Body of pancreas (tissue), 4 donors: ENCODE measurements around the gene SPINK9. TPM values are rescaled to one million over a fixed set of nuclear protein-coding genes. Genes with fewer than 3 reads are reported as not detected.
A peak's percentile ranks its signal among the peaks of the same experiment; 100 is the strongest.

Experiments used
- ATAC-seq: fragments of 150-250 bp; one replicate; pipeline ENCODE4 v1.9.1; 2016
- DNase-seq, 4 donors: peaks; one replicate each; pipeline ENCODE4 v3.0.0-alpha.2; 2019
- H3K27ac ChIP-seq, 4 donors: fragments of 200-600 bp; sonication (generic); 1 replicate in 3 of 4; 2 replicates in 1 of 4; pipeline versions ENCODE4 v1.5.1 to v1.6.1; 2016 to 2019; ENCODE audit warnings: mild to moderate bottlenecking in 1 of 4, mixed read lengths in 1 of 4, moderate library complexity in 1 of 4
- H3K27me3 ChIP-seq, 2 donors: fragments of 200-600 bp; sonication (generic); one replicate each; pipeline ENCODE4 v1.6.0; 2016; ENCODE audit warnings: mild to moderate bottlenecking in 1 of 2
- H3K36me3 ChIP-seq, 2 donors: fragments of 200-600 bp; sonication (generic); replicated peaks in 1 of 2; 2 replicates each; pipeline ENCODE4 v1.5.1; 2016; ENCODE audit warnings: low read depth in 2 of 2; ENCODE audit not compliant: insufficient read depth in 1 of 2
- H3K4me1 ChIP-seq: fragments of 200-600 bp; sonication (generic); one replicate; pipeline ENCODE4 v1.6.0; 2016
- H3K4me3 ChIP-seq, 2 donors: fragments of 200-600 bp; sonication (generic); 1 replicate in 1 of 2; 2 replicates in 1 of 2; pipeline ENCODE4 v1.5.1; 2016 to 2019
- H3K9me3 ChIP-seq, 3 donors: fragments of 200-600 bp; sonication (generic); 1 replicate in 2 of 3; 2 replicates in 1 of 3; pipeline ENCODE4 v1.5.1; 2016
- POLR2A ChIP-seq, 3 donors: fragments of 450-650 bp; IDR thresholded peaks; one replicate each; pipeline ENCODE4 v1.6.1; 2016; ENCODE audit warnings: antibody characterized with exemption in 3 of 3, mild to moderate bottlenecking in 2 of 3
- WGBS, 2 donors: methylation state at CpG; one replicate each; pipeline ENCODE4 v1.1.5; 2017; 5-methylcytosine and 5-hydroxymethylcytosine counted together
- intact Hi-C: fragments of 100-400 bp; cut with DNase I; formaldehyde crosslinking; loops from one replicate; pipeline ENCODE4 v1.15.1; 2023
- total RNA-seq, 2 donors: library from RNA; depleted of rRNA; stranded (reverse); fragments of >200 nt; gene quantifications; one replicate each; pipeline ENCODE4 v1.1.0, GENCODE V29; 2016
- TF ChIP-seq, protein P1 (sequence below), 7 experiments: fragments of 450-650 bp in 4 of 7; fragments of 200-600 bp in 3 of 7; sonication (generic) in 3 of 7; IDR thresholded peaks; one replicate each; pipeline ENCODE4 v1.5.1; 2016 to 2019; ENCODE audit warnings: antibody characterized with exemption in 7 of 7

Gene SPINK9
- total RNA-seq, 2 donors from 2014 or later, result not detected

DNA sequence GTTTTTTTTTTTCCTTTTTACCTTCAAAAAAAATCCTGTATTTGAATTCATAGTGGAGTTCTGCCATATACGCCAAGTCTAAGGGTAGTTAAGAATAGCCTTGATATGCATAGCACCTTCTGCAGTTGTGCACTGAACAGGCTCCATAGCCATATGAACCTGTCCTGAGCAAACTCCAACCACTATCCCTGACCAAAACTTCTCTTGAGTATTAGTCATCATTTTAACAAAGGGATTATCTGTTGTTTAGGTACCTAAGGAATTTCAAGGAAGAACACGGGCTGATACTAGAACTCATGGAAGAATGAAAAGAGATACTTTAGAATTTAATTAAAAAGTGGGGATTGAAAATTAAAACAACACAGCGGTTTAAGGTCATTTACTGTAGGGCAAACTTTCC lies 46.5 kb downstream of the SPINK9 start:
- intact Hi-C loops, result no loop called here
- 90 to 93% methylated on average over 3 of the region's 3 CpGs for WGBS, 2 donors
- DNase-seq, result no peak
- Histone ChIP-seq H3K27me3 (no peaks in the 10 kb centered on the region), H3K4me1 (peaks cover 36% of the 10 kb centered on the region), H3K4me3 (no peak overlapping the region), H3K36me3 (no peaks in the 10 kb centered on the region), H3K27ac (no peak overlapping the region), H3K9me3 (no peaks in the 10 kb centered on the region)
- ATAC-seq, result no peak
- TF ChIP-seq, protein P1, sequence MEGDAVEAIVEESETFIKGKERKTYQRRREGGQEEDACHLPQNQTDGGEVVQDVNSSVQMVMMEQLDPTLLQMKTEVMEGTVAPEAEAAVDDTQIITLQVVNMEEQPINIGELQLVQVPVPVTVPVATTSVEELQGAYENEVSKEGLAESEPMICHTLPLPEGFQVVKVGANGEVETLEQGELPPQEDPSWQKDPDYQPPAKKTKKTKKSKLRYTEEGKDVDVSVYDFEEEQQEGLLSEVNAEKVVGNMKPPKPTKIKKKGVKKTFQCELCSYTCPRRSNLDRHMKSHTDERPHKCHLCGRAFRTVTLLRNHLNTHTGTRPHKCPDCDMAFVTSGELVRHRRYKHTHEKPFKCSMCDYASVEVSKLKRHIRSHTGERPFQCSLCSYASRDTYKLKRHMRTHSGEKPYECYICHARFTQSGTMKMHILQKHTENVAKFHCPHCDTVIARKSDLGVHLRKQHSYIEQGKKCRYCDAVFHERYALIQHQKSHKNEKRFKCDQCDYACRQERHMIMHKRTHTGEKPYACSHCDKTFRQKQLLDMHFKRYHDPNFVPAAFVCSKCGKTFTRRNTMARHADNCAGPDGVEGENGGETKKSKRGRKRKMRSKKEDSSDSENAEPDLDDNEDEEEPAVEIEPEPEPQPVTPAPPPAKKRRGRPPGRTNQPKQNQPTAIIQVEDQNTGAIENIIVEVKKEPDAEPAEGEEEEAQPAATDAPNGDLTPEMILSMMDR (IDR thresholded peaks at IDR 0.05), result no peak
- no peak for TF ChIP-seq POLR2A (IDR thresholded peaks at IDR 0.05)

DNA sequence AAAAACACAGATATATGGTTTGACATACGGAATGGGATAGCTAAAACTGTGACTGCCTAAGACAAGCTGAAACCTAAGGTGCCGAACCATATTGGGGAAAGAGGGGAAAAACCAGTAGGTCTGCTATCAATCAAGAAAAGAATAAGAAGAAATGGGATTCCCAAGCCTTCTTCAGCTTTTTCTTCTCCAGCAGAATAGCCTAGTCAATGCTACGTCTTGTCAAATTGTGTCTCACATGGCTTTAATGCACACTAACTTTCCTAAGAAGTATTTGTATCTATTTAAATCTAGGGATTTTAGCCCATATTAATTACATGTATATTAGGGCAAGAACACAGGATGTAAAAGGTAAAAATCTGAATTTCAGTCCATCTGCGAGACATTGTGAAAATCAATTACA lies 47.6 kb downstream of the SPINK9 start:
- Histone ChIP-seq H3K9me3 (no peaks in the 10 kb centered on the region), H3K27ac (peak overlapping the region; percentile 71 to 91 (median 83)), H3K36me3 (no peaks in the 10 kb centered on the region), H3K4me1 (peaks cover 40% of the 10 kb centered on the region), H3K27me3 (no peaks in the 10 kb centered on the region), H3K4me3 (peak overlapping the region; percentile 45 to 54)
- WGBS, 2 donors, result 18 to 19% methylated on average over 4 of the region's 4 CpGs
- TF ChIP-seq, protein P1 (IDR thresholded peaks at IDR 0.05), result no peak
- TF ChIP-seq POLR2A (IDR thresholded peaks at IDR 0.05), result no peak
- intact Hi-C loops, result no loop called here
- DNase-seq, result no peak
- ATAC-seq, result no peak

DNA sequence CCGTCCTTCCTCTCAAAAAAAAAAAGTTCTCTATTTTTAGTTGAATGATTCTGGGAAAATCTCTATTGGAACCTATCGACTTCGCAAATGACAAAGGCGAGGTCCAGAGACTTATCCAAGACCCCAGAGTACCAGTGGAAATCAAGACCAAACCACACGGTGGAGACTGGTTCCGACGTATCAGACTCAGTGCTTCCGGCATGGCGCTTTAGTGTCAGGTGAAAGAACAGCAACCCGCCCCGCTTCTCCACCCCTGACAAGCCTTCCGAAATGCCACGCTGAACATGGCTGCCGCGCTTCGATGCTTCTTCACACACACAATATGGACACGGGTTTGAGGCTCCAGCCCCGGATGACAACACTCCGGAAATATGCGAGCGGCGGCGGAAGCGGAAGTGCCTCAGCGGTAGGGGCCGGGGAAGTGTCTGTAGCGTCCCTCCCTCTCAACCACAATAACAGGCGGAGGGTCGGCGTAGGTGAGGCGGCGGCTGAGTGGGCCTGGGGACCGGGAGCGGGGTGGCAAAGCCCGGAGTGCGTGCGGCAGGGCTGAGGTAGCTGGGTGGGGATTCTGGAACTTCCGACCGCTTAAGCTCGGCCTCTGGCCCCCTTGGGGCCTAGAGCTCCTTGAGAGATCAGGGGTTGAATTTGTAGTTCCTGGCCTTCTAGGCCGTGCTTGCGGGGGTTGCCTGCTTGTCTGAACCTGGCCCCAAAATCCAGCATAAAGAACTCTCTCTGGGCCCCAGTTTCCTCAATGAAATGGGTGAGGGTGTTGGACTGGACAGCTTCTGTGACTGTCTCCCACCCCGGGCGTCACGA lies 48.4 kb downstream of the SPINK9 start, which contains the start of gene FBXO38:
TSS of gene FBXO38 (plus strand) at position 395 of the 816 bp plus-strand sequence. CDS start 10,819 bp downstream, outside the sequence.
- Histone ChIP-seq H3K36me3 (no peaks in the 10 kb centered on the region), H3K27ac (peak within 1 kb of the TSS; percentile 71 to 91 (median 83)), H3K4me1 (peaks cover 48% of the 10 kb centered on the region), H3K27me3 (no peaks in the 10 kb centered on the region), H3K4me3 (peak within 1 kb of the TSS; percentile 54 to 96), H3K9me3 (no peaks in the 10 kb centered on the region)
- DNase-seq (peak; percentile 97 to 98 (median 98)), ATAC-seq (peak; percentile 100)
- peak; percentile 79 to 98 (median 94) for TF ChIP-seq POLR2A (IDR thresholded peaks at IDR 0.05)
- TF ChIP-seq, protein P1 (IDR thresholded peaks at IDR 0.05), result peak in 4 of 7 experiments; percentile 5 to 38 (median 31)
- 0 to 1% methylated on average over 37 to 45 of the region's 45 CpGs for WGBS, 2 donors
- intact Hi-C loops, result no loop called here

DNA sequence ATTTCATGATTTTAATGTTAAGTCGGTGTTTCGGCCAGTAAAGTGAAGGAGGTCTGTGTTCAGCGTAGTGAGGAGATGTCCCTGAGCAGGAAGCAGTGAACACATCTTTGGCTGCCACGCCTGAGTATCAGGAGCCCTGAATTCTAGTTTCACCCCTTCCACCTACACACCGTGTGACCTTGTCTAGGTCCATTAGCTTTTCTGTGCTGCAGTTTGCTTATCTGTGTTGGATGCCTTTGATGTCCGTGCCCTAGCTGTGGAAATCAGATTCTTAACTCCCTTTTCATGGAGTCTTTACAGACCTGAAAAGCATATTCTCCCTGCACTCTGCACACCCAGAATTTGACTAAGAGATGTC lies 49.0 kb downstream of the SPINK9 start:
- Histone ChIP-seq H3K27ac (peak overlapping the region; percentile 71 to 91 (median 83)), H3K4me3 (peak overlapping the region; percentile 54 to 96), H3K27me3 (no peaks in the 10 kb centered on the region), H3K4me1 (peaks cover 50% of the 10 kb centered on the region), H3K36me3 (no peaks in the 10 kb centered on the region), H3K9me3 (no peaks in the 10 kb centered on the region)
- no peak for TF ChIP-seq POLR2A (IDR thresholded peaks at IDR 0.05)
- intact Hi-C loops, result no loop called here
- DNase-seq (peak in 1 of 4 donors; percentile 12), ATAC-seq (peak; percentile 0)
- 1% methylated on average over 6 of the region's 6 CpGs for WGBS, 2 donors

DNA sequence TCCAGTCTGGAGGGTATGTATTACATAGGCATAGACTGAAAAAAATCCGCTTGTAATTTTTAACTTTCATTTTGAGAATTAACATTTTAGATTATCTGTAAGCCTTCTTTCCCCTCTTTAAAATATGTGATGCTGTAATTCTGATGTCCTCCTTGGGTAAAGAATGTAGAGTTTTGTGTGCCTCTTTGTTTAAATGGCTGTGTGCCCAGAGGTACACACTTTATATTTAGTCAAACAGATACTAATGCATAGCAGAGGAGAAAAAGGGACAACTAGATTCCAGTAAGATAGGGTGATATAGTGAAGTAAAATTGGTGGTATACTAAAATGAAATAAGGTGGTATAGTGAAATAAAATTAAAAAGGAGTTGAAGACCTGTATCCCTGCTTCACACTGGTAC lies 49.7 kb downstream of the SPINK9 start:
- H3K27me3 ChIP-seq, result no peaks in the 10 kb centered on the region
- ATAC-seq (no peak), DNase-seq (no peak)
- no peak overlapping the region for H3K27ac ChIP-seq
- H3K4me1 ChIP-seq, result peaks cover 50% of the 10 kb centered on the region
- 76 to 83% methylated on average over 1 of the region's 1 CpG for WGBS, 2 donors
- H3K36me3 ChIP-seq, result no peaks in the 10 kb centered on the region
- intact Hi-C loops, result no loop called here
- H3K9me3 ChIP-seq, result no peaks in the 10 kb centered on the region
- H3K4me3 ChIP-seq, result no peak overlapping the region
- TF ChIP-seq, protein P1 (IDR thresholded peaks at IDR 0.05), result no peak
- TF ChIP-seq POLR2A (IDR thresholded peaks at IDR 0.05), result no peak
